HepG2 (cell line): ENCODE data around the gene PDE9A. TPM values are rescaled to one million over a fixed set of nuclear protein-coding genes. Genes with fewer than 3 reads are reported as not detected.

Source experiments
- GATAD2A ChIP-seq: IDR thresholded peaks from 2 replicates; pipeline ENCODE4 v1.6.1; 2016
- MATR3 ChIP-seq: sonication (generic); formaldehyde crosslinking; IDR thresholded peaks from 2 replicates; pipeline ENCODE4 v1.4.0; 2020; ENCODE audit warnings: missing genetic modification reagents
- MYC ChIP-seq: sonication (generic); formaldehyde crosslinking; IDR thresholded peaks from 2 replicates; pipeline ENCODE4 v1.9.0; 2021; ENCODE audit warnings: missing genetic modification reagents, borderline replicate concordance
- POLR2G ChIP-seq: fragments of 200-400 bp; formaldehyde crosslinking; IDR thresholded peaks from 2 replicates; pipeline ENCODE4 v1.6.1; 2018; ENCODE audit warnings: mild to moderate bottlenecking, low read depth, low read length, moderate library complexity
- ZNF296 ChIP-seq: sonication (generic); formaldehyde crosslinking; conservative IDR thresholded peaks from 2 replicates; pipeline ENCODE4 v1.5.0; 2020; ENCODE audit warnings: mild to moderate bottlenecking, missing genetic modification reagents
- ZNF563 ChIP-seq: sonication (generic); formaldehyde crosslinking; IDR thresholded peaks from 2 replicates; pipeline ENCODE4 v1.8.0; 2022; ENCODE audit warnings: mild to moderate bottlenecking, moderate library complexity, missing genetic modification reagents
- ZNF746 ChIP-seq: sonication (generic); formaldehyde crosslinking; IDR thresholded peaks from 2 replicates; pipeline ENCODE4 v1.8.0; 2022; ENCODE audit warnings: mild to moderate bottlenecking, missing genetic modification reagents
- ZNF883 ChIP-seq: sonication (generic); formaldehyde crosslinking; IDR thresholded peaks from 2 replicates; pipeline ENCODE4 v1.5.1; 2020; ENCODE audit warnings: mild to moderate bottlenecking, missing genetic modification reagents; ENCODE audit errors: not compliant biosample characterization
- polyA plus RNA-seq, 8 experiments: library from polyadenylated mRNA; depleted of rRNA in 3 of 8; stranded (reverse) in 7 of 8; unstranded in 1 of 8; fragments of >200 nt; fragmentation: Illumina TruSeq in 4 of 8; extraction: Trizol in 4 of 8; gene quantifications; 2 replicates each; pipeline versions ENCODE4 v1.2.1 to v1.2.3, GENCODE V29; 2011 to 2016; ENCODE audit warnings: low read depth in 4 of 8, missing spikeins in 1 of 8, mixed read lengths in 1 of 8; ENCODE audit not compliant: insufficient read depth in 1 of 8
- total RNA-seq, 5 experiments: library from RNA; depleted of rRNA; stranded (reverse); fragments of >200 nt; fragmentation: Illumina TruSeq; extraction: Trizol; gene quantifications; 2 replicates each; pipeline ENCODE4 v1.2.3, GENCODE V29; 2016; ENCODE audit warnings: low read depth in 1 of 5
- TF ChIP-seq, protein P1 (sequence below): sonication (generic); formaldehyde crosslinking; IDR thresholded peaks from 2 replicates; pipeline ENCODE4 v1.4.0; 2020; ENCODE audit warnings: missing genetic modification reagents, borderline replicate concordance
- TF ChIP-seq, protein P2 (sequence below): sonication (generic); formaldehyde crosslinking; IDR thresholded peaks from 2 replicates; pipeline ENCODE4 v1.4.0; 2020; ENCODE audit warnings: mild to moderate bottlenecking, missing genetic modification reagents
- TF ChIP-seq, protein P3 (sequence below): IDR thresholded peaks from 2 replicates; pipeline ENCODE4 v1.4.0; 2020; ENCODE audit warnings: mild to moderate bottlenecking, missing genetic modification reagents
- TF ChIP-seq, protein P4 (sequence below): sonication (generic); formaldehyde crosslinking; conservative IDR thresholded peaks from 2 replicates; pipeline ENCODE4 v1.4.0; 2020; ENCODE audit warnings: missing genetic modification reagents
- TF ChIP-seq, protein P5 (sequence below): sonication (generic); formaldehyde crosslinking; IDR thresholded peaks from 2 replicates; pipeline ENCODE4 v1.4.0; 2020; ENCODE audit warnings: missing genetic modification reagents

Gene PDE9A
- total and polyA plus RNA-seq, 2 of the 13 experiments (the other 11 are each of a cell fraction or from before 2014, with no cell fraction given) = 4.6 to 19.7 TPM

DNA sequence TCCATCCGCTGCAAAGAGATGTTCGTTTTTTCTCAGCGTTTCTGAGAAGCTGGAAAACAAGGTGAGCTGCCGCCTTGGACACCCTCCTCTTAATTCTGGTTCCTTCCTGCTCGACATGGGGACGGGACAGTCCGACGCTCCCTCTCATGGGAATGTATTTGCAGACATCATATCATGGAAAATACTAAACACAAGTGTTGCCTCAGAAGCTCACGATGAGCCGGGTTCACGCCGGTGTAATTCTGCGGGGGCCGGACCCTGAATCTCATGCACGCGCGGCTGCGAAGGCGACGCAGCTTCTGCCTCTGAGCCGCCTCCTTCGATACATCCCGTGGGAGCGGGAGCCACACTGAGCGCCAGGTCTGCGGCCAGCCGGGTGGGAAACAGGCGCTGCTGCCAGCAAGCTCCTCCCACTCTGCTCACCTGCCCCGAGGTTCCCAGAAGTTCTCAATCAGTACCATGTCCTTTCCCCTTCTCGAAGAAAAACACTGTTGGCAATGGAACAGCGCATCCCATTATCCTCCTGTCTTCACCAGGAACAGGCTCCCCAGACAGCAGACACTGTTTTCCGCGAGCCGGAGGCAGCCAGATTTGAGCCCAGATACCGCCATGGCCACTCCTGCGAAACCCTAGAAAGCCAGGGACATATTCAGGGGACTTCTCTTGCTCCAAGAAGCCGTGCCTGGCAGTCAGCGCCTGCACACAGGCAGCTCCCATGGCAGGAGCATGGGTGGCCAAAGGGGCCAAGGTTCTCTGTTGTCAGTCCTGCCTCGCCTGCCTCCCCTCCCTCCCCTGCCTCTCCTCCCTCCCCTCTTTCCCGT, 127.9 kb downstream of the PDE9A start (continued):
- TF ChIP-seq, protein P1, sequence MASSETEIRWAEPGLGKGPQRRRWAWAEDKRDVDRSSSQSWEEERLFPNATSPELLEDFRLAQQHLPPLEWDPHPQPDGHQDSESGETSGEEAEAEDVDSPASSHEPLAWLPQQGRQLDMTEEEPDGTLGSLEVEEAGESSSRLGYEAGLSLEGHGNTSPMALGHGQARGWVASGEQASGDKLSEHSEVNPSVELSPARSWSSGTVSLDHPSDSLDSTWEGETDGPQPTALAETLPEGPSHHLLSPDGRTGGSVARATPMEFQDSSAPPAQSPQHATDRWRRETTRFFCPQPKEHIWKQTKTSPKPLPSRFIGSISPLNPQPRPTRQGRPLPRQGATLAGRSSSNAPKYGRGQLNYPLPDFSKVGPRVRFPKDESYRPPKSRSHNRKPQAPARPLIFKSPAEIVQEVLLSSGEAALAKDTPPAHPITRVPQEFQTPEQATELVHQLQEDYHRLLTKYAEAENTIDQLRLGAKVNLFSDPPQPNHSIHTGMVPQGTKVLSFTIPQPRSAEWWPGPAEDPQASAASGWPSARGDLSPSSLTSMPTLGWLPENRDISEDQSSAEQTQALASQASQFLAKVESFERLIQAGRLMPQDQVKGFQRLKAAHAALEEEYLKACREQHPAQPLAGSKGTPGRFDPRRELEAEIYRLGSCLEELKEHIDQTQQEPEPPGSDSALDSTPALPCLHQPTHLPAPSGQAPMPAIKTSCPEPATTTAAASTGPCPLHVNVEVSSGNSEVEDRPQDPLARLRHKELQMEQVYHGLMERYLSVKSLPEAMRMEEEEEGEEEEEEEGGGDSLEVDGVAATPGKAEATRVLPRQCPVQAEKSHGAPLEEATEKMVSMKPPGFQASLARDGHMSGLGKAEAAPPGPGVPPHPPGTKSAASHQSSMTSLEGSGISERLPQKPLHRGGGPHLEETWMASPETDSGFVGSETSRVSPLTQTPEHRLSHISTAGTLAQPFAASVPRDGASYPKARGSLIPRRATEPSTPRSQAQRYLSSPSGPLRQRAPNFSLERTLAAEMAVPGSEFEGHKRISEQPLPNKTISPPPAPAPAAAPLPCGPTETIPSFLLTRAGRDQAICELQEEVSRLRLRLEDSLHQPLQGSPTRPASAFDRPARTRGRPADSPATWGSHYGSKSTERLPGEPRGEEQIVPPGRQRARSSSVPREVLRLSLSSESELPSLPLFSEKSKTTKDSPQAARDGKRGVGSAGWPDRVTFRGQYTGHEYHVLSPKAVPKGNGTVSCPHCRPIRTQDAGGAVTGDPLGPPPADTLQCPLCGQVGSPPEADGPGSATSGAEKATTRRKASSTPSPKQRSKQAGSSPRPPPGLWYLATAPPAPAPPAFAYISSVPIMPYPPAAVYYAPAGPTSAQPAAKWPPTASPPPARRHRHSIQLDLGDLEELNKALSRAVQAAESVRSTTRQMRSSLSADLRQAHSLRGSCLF (CRISPR knock-in tag) = no peak
- TF ChIP-seq ZNF883 (CRISPR knock-in tag) (peak; percentile 33), POLR2G (peak; percentile 28; the same call in 1 of the 2 replicates), ZNF296 (CRISPR knock-in tag) (0 out of 2 replicates have a peak, but pooled peaks have one; percentile 64), ZNF746 (CRISPR knock-in tag) (peak; percentile 98), GATAD2A (peak; percentile 37; the same call in 1 of the 2 replicates), MYC (0 out of 2 replicates have a peak, but pooled peaks have one; percentile 22), MATR3 (CRISPR knock-in tag) (no peak), ZNF563 (CRISPR knock-in tag) (peak; percentile 53; the same call in 1 of the 2 replicates)
- TF ChIP-seq, protein P2, sequence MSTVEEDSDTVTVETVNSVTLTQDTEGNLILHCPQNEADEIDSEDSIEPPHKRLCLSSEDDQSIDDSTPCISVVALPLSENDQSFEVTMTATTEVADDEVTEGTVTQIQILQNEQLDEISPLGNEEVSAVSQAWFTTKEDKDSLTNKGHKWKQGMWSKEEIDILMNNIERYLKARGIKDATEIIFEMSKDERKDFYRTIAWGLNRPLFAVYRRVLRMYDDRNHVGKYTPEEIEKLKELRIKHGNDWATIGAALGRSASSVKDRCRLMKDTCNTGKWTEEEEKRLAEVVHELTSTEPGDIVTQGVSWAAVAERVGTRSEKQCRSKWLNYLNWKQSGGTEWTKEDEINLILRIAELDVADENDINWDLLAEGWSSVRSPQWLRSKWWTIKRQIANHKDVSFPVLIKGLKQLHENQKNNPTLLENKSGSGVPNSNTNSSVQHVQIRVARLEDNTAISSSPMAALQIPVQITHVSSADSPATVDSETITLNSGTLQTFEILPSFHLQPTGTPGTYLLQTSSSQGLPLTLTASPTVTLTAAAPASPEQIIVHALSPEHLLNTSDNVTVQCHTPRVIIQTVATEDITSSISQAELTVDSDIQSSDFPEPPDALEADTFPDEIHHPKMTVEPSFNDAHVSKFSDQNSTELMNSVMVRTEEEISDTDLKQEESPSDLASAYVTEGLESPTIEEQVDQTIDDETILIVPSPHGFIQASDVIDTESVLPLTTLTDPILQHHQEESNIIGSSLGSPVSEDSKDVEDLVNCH (CRISPR knock-in tag) = no peak
- TF ChIP-seq, protein P3, sequence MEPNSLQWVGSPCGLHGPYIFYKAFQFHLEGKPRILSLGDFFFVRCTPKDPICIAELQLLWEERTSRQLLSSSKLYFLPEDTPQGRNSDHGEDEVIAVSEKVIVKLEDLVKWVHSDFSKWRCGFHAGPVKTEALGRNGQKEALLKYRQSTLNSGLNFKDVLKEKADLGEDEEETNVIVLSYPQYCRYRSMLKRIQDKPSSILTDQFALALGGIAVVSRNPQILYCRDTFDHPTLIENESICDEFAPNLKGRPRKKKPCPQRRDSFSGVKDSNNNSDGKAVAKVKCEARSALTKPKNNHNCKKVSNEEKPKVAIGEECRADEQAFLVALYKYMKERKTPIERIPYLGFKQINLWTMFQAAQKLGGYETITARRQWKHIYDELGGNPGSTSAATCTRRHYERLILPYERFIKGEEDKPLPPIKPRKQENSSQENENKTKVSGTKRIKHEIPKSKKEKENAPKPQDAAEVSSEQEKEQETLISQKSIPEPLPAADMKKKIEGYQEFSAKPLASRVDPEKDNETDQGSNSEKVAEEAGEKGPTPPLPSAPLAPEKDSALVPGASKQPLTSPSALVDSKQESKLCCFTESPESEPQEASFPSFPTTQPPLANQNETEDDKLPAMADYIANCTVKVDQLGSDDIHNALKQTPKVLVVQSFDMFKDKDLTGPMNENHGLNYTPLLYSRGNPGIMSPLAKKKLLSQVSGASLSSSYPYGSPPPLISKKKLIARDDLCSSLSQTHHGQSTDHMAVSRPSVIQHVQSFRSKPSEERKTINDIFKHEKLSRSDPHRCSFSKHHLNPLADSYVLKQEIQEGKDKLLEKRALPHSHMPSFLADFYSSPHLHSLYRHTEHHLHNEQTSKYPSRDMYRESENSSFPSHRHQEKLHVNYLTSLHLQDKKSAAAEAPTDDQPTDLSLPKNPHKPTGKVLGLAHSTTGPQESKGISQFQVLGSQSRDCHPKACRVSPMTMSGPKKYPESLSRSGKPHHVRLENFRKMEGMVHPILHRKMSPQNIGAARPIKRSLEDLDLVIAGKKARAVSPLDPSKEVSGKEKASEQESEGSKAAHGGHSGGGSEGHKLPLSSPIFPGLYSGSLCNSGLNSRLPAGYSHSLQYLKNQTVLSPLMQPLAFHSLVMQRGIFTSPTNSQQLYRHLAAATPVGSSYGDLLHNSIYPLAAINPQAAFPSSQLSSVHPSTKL = peak; percentile 32; the same call in 1 of the 2 replicates
- TF ChIP-seq, protein P4, sequence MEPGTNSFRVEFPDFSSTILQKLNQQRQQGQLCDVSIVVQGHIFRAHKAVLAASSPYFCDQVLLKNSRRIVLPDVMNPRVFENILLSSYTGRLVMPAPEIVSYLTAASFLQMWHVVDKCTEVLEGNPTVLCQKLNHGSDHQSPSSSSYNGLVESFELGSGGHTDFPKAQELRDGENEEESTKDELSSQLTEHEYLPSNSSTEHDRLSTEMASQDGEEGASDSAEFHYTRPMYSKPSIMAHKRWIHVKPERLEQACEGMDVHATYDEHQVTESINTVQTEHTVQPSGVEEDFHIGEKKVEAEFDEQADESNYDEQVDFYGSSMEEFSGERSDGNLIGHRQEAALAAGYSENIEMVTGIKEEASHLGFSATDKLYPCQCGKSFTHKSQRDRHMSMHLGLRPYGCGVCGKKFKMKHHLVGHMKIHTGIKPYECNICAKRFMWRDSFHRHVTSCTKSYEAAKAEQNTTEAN (CRISPR knock-in tag) = 0 out of 2 replicates have a peak, but pooled peaks have one; percentile 71
- TF ChIP-seq, protein P5, sequence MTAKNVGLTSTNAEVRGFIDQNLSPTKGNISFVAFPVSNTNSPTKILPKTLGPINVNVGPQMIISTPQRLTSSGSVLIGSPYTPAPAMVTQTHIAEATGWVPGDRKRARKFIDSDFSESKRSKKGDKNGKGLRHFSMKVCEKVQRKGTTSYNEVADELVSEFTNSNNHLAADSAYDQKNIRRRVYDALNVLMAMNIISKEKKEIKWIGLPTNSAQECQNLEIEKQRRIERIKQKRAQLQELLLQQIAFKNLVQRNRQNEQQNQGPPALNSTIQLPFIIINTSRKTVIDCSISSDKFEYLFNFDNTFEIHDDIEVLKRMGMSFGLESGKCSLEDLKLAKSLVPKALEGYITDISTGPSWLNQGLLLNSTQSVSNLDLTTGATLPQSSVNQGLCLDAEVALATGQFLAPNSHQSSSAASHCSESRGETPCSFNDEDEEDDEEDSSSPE (CRISPR knock-in tag) = peak; percentile 27; the same call in 1 of the 2 replicates
